ENCODE data around the gene SNRPD3.
"Not testable (repeated sequence)": the region's sequence is repeated elsewhere in the genome, so short reads cannot be mapped to it uniquely, and the experiment has no call there.

Gene SNRPD3

GRCh38 chr22:24555165-24556039 lies at the start of gene SNRPD3:
TSS of gene SNRPD3 (plus strand) at chr22:24555999. CDS start at chr22:24557675, 1,676 bp downstream.
- DNase-seq = peak; percentile 93

- DNase-seq = no peak
Measured at GRCh38 chr22:24506802-24507438, 48.9 kb upstream of the SNRPD3 start.

GRCh38 chr22:24507716-24508115 lies 48.1 kb upstream of the SNRPD3 start:
- DNase-seq = no peak

- DNase-seq = no peak
Measured at GRCh38 chr22:24510637-24511625, 44.9 kb upstream of the SNRPD3 start.

GRCh38 chr22:24512043-24512442 lies 43.8 kb upstream of the SNRPD3 start:
- DNase-seq = no peak

- no peak for DNase-seq
Measured at GRCh38 chr22:24513378-24514240, 42.2 kb upstream of the SNRPD3 start.

GRCh38 chr22:24514241-24515026 lies 41.4 kb upstream of the SNRPD3 start:
- no peak for DNase-seq

- no peak for DNase-seq
Measured at GRCh38 chr22:24515027-24515338, 40.8 kb upstream of the SNRPD3 start.

- no peak for DNase-seq
Measured at GRCh38 chr22:24516301-24516737, 39.5 kb upstream of the SNRPD3 start.

GRCh38 chr22:24517446-24517845 lies 38.4 kb upstream of the SNRPD3 start:
- no peak for DNase-seq

GRCh38 chr22:24518228-24518627 lies 37.6 kb upstream of the SNRPD3 start:
- no peak for DNase-seq

GRCh38 chr22:24518771-24519485 lies 36.9 kb upstream of the SNRPD3 start:
- DNase-seq = no peak

- DNase-seq = no peak
Measured at GRCh38 chr22:24519496-24519895, 36.3 kb upstream of the SNRPD3 start.

GRCh38 chr22:24521791-24522245 lies 34.0 kb upstream of the SNRPD3 start:
- peak; percentile 64 for DNase-seq

GRCh38 chr22:24523873-24524272 lies 31.9 kb upstream of the SNRPD3 start:
- no peak for DNase-seq

GRCh38 chr22:24525416-24526037 lies 30.3 kb upstream of the SNRPD3 start:
- DNase-seq = no peak

- no peak for DNase-seq
Measured at GRCh38 chr22:24526191-24526590, 29.6 kb upstream of the SNRPD3 start.

- DNase-seq = no peak
Measured at GRCh38 chr22:24529898-24530297, 25.9 kb upstream of the SNRPD3 start.

GRCh38 chr22:24530968-24531367 lies 24.8 kb upstream of the SNRPD3 start:
- not testable (repeated sequence) for DNase-seq

- no peak for DNase-seq
Measured at GRCh38 chr22:24532075-24532474, 23.7 kb upstream of the SNRPD3 start.

Data from NCI-H2227 treated with DMSO at 0.1 percent for 48 hours (cell line).